HG03432 (cell line): Measurements from ENCODE around the gene ARHGDIB.
A peak's percentile ranks its signal among the peaks of the same experiment; 100 is the strongest.

ENCODE experiments used
- ATAC-seq: cut with Tn5 transposase; IDR thresholded peaks from one replicate; pipeline ENCODE4 v1.9.1; 2021; ENCODE audit warnings: mild to moderate bottlenecking, moderate library complexity; ENCODE audit not compliant: unreplicated experiment

The ARHGDIB gene

DNA sequence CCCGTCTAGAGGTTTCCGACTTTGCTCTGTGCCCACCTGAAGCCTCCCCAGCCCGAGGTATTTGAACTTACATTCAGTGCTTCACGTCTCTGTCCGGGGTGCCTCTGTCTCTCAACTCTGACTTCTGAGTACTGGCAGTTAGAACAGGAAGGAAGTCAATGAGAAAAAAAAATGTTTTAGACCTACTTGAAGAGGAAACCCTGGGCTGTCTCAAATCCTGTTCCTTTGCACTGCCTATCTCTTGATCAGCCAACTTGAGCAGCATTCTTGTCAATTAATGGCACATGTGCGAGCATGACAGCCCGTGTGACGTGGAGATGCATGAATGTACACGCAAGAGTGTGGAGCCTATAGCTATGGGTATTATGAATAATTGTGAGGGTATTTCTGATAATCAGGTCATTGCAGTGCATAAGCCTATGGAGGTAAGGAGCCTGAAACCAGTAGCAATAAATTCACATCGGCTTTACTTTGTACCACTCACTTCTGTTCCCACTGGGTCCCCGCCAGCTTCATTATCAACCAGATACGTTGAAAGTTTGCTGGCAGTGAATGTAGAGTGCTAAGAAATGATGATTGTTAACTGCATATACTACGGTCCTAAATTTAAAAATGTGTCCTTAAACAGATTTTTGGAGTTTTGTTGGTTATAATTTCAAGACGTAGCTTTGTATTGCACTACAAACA is at the start of gene ARHGDIB:
Gene ARHGDIB, minus strand, starts transcription at position 136 of the 687 bp plus-strand sequence. CDS start 10,889 bp downstream, outside the sequence.
- peak; percentile 71 for ATAC-seq

DNA sequence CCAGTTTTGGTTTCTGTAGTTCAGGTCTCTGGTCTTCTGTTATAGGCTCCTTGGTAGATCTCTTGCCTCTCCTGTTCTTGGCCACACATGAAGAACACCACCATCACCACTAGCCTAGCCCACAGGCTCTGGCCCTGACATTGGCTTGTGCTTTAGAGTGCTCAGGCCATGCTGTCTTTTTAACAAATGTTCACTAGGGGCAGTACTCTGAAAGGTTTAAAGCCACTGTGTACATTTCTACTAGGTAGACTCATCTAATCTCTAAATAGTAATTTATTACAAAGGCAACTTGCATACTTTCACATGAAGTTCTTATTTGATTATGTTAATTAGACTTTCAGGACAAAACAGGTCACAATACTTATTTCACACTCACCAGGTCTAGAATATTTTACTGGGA is 49.8 kb upstream of the ARHGDIB start:
- no peak for ATAC-seq

DNA sequence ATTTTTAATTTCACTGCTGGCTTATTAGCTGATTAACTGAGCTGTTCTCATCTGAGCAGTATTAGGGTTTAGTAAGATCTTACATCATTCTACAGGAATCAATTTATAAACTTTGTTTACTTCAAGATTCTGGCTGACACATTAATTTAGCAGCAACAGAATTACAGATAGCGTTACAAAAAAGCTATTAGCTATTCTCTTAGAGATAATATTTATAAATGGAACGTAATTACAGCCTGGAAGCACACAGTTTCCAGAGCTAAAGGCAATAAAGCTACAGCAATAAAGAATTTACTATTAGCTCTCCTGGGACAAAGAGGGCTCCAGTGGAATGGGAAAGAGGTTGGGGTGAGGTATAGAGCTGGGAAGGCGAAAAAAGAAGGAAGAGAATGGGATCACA is 46.1 kb upstream of the ARHGDIB start:
- no peak for ATAC-seq

DNA sequence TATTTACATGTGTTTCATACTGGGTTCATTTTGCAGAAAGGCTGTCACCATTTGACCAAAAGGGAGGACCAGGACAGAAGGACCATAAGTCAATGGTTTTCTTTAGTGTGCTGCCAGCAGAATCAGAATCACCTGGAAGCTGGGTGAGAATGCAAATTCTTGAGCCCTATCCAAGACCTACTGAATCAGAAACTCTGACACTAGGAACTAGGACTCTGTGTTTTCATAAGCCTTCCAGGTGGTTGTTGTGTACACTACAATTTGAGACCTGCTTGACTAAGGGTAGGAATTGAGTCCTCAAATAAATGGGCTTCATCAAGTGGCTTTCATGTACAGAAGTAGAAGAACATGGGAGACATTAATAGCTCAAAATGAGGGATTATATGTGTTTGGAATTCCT is 43.7 kb upstream of the ARHGDIB start:
- no peak for ATAC-seq

DNA sequence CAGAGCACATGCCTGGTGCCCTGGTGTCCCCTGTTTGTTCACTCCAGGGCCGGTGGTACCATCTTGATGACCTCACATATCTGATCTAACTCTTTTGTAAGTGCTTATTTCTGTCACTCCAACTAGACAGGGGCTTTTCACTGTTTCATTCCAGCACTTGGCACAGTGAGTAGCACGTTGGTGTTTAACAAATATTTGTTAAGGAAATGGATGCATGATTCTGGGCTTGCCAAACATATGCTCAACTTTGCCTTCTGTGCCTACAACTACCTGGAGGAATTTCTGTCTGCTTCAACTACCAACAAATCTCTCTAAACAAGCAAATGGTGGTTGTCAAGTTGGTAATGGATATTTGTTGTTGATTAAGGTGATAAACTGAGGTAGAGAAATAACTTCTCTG is 43.0 kb upstream of the ARHGDIB start:
- ATAC-seq, result no peak

DNA sequence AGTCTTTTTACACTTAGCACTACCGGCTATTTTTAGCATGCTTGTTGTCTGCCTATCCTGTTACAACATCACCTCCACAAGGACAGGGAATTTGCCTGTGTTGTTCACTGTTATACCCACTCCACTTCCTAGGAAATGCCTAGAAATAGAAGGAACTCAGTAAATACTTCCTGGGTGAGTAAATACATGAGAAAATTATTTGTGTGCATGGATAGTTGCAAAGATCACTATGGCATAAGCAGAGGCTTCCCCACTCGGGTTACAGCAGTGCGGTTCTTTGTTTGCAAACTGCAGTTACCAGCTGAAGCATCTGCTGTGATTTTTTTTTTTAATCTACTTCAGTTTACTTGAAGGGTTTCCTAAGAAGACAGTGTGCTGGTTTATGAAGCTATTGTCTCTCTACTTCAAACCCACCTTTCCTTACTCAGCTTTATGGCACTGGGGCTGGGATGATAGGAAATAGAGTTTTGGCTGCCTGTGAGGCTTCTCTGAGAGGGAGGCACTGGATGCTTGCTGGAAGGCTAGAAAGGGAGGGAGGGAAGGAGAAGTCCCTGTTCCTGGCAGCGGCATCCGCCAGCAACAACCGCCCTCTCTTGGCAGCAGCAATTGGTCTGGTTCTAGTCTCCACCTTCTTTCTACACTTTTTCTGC is 40.5 kb upstream of the ARHGDIB start:
- ATAC-seq, result no peak

DNA sequence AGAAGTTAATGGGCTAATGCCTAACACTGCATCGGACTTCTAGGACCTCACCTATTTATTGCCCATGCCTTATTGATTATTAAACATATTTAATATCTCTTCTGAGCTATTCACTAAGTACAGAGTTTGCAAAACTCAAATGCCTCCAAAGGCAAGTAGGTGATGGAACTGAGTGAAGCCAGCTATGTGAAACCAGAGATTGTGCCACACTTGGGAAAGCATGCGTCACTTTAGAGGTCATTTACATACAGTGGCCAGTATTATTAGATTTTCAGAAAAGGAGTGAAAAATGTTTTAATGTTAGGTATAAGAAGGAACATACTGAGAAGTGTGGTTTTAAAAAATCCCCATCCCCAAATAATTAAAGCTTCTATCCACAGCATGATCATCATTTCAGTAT is 39.2 kb upstream of the ARHGDIB start:
- ATAC-seq, result no peak

DNA sequence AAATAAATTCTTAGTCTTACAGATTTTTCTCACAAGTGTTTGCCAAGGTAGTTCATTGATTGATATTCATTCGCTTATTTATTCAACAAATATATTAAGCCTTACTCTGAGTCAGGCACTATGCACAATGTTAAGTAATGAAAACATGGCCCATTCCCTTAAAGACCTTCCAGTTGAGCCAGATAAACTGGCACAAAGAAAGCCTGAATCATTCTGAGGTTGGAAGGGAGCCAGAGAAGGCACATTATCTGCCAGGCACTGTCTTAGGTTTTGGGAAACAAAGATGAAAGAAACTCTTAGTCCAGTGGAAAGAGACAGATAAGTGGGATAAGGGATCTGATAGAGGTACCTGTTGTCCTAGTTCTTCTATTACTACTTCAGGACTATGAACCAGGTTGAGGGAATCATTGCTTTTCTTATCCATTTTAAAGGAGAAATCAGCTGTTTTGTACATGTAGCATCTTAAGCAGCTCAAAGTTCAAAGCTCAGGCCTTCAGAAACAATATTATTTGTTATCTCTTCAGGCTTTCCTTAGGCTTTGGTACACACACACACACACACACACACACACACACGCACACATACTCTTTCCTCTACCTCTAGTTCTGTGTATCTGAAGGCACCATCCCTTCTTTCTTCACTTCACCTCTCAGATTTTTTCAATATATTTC is 38.4 kb upstream of the ARHGDIB start:
- no peak for ATAC-seq

DNA sequence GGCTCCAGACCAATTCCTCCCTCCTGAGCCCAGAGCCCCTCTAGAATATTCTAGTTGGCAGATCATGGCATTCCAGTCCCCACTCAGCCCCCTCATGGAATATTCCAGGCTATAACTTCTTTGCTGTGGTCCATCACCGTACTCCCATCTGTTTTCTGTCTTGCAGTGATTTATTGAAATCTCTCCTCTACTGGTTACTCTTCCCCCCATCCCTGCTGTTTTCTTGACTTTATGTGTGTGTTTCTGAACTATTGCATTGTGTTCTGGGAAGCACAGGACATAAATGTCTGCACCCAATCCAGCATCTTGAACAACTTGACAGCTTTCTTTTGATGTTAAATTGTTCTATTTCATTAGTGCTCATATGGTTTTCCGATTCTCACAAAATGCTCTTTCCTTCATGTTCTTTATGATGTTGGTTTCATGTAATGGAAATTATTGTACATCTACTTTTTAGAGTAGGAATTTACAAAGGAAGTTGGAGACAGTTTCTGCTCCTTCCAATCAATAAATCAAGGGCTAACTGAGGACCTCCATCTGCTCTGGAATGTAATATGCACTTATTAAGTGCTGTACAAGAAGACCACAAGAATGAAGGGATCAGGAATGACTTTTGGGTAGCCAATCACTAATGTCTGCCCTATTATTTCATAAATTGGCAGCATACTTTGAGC is 37.8 kb upstream of the ARHGDIB start:
- no peak for ATAC-seq

DNA sequence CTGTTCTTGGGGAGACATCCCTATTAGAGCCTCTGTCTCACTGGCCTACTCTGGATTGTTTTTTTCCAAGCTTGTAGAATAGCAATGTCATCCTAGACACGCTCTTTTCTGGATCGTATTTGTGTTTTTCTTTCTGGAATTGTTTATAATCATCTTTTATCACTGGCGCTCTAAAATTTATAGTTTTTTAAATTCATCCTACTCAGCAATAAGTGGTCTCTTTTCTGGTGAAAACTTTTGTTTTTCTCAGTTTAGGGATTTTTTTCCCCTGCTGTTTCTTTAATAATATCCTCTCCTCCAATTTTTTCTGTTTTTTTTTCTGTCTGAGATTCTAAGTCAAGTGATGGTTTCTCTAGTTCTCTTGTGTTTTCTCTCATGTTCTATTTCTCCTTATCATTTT is 36.6 kb upstream of the ARHGDIB start:
- ATAC-seq, result no peak

DNA sequence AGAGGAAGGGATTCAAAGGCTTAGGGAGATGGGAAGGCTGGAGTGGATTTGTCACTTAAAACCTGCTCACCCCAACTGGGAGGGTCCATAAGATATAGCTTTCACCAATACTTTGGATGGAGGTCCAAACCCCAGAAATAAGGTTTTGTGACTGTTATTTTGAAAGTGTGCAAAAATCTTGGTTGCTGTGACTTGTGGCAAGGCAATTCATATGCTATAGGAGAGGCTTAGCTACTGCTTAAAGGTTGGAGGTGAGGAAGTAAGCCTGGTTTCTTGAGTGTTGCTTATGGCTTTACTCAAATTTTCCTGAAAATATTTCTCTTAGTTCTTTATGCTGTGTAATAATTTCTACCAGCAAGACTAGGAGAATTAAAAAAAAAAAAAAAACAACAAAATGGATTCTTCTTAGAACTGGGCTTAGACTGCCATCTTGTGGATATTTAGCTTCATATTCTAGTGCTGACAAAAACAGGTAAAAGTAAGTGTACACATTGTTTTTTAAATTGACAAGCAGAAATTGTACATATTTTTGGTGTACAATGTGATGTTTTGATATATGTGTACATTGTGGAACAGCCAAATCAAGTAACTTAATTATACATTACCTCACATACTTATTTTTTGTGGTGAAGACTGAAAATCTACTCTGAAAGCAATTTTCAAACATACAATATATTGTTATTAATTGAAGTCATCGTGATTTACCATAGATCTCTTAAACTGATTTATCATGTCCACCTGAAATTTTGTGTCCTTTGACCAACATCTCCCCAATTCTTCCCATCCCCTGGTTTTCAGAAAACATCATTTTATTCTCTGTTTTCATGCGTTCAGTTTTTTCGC is 34.4 kb upstream of the ARHGDIB start:
- ATAC-seq, result peak; percentile 50

DNA sequence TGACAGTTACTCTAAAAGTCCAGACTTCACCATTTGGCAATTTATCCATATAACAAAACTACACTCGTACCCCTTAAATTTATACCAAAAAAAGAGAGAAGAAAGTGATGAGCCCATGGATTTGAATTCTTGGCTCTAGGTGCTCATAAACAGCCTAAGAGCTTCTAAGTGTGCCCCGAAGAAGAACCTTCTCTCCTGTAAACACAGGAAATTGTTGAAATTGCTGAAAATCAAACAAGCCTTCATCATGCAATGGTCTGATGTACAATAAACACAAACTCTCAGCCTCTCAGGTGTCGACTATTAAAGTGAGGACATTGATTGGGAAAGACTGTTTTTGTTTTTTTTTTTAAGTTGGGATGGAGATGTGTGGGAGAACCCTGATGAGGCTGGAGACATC is 33.2 kb upstream of the ARHGDIB start:
- no peak for ATAC-seq

DNA sequence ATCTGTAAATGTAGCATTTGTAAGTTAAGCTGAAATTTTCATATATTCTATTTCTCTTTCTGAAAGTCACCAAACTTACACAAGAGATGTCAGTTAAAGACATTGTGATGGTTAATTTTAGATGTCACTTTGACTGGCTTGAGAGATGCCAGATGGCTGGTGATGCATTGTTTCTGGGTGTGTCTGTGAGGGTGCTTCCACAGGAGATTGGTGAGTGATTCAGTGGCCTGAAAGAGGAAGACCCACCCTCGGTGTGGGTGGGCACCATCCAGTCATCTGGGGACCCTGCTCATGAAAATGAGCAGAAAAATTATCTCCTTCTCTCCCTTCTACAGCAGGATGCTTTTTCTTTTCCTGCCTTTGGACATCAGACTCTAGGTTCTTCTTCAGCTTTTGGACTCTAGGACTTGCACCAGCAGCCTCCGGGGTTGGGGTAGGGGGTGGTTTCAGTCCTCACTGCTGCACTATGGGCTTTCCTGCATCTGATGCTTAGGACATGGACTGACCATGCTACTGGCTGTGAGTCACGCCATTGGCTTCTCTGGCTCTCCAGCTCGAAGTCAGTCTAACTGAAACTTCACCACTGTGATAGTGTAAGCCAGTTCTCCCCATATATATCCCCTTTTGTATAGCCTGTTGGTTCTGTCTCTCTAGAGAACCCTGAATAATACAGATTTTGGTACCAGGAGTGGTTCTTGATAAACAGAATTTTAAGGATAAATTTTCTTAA is 32.3 kb upstream of the ARHGDIB start:
- no peak for ATAC-seq

DNA sequence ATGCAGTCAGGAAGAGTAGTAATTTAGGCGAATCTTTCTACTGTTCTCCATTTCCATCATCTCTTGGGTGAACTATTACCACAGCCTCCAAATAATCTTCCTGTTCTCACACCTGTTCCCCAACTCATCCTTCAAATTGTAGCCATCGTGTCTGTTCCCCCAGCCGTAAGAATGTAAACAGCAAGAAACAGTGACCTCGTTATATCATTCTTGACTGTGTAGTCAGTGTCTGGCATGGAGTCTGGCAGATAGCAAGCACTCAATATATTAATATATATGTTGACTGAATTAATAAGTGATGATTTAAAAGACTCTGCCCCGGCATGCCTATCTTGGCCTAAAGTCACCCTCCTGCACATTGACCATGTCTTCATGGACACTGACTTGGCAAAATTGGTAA is 31.7 kb upstream of the ARHGDIB start:
- no peak for ATAC-seq

DNA sequence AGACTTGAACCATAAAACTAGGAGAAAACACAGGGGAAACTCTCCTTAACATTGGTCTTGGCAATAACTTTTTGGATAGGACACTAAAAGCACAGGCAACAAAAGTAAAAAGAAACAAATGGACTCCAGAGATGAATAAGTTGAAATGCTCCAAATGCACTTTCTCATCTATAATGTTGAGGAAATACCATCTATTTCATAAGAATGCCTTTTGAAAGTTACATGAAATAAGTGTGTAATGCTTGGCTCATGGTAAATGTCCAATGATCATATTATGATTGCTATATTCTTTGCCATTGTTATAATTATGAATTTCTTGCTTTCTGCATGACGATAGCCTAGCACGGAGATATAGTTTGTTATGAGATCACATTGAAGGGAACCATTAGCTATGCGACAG is 31.3 kb upstream of the ARHGDIB start:
- no peak for ATAC-seq

DNA sequence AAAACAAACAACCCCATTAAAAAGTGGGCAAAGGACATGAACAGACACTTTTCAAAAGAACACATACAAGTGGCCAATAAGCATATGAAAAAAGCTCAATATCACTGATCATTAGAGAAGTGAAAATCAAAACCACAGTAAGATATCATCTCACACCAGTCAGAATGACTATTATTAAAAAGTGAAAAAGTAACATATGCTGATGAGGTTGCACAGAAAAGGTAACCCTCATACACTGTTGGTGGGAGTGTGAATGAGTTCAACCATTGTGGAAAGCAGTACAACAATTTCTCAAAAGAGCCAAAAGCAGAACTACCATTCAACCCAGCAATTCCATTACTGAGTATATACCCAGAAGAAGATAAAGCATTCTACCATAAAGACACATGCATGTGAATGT is 29.7 kb upstream of the ARHGDIB start:
- no peak for ATAC-seq

DNA sequence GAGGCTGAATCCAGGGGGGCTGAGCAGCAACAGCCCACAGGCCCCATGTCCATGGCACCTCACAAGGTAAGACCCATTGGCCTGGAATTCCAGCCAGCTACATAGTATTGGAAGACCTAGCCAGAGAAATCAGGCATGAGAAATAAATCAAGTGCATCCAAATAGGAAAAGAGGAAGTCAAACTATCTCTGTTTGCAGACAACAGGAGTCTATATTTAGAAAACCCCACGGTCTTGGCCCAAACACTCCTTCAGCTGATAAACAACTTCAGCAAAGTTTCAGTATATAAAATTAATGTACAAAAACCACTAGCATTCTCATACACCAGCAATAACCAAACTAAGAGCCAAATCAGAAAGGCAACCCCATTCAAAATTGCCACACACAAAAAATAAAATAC is 28.4 kb upstream of the ARHGDIB start:
- peak; percentile 43 for ATAC-seq

DNA sequence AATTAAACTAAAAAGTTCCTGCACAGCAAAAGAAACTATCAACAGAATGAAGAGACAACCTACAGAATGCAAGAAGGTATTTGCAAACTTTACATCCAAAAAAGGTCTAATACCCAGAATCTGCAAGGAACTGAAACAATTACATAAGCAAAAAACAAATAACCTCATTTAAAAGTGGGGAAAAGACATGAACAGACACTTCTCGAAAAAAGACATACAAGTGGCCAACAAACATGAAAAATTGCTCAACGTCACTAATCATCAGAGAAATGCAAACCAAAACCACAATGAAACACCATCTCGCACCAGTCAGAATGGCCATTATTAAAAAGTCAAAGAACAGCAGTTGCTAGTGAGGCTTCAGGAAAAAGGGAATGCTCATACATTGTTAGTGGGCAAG is 26.6 kb upstream of the ARHGDIB start:
- ATAC-seq, result no peak

DNA sequence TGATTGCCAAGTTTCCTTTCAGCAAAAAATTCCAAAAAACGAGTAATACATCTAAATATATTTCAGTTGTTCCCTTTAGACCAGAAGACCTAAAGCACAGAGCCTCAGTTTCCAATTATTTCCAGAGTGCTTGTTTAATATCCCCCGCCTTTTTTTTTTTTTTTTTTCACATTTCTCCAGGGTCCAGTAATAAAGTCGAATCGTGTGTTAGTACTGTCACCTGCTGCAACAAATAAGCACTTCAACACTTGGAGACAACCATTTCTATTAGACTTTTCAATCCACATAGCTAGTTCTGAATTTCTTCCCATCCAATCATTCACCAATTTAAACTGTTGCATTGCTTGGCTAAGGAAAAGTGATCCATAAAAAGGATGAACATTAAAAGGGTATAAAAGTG is 25.0 kb upstream of the ARHGDIB start:
- ATAC-seq, result no peak

DNA sequence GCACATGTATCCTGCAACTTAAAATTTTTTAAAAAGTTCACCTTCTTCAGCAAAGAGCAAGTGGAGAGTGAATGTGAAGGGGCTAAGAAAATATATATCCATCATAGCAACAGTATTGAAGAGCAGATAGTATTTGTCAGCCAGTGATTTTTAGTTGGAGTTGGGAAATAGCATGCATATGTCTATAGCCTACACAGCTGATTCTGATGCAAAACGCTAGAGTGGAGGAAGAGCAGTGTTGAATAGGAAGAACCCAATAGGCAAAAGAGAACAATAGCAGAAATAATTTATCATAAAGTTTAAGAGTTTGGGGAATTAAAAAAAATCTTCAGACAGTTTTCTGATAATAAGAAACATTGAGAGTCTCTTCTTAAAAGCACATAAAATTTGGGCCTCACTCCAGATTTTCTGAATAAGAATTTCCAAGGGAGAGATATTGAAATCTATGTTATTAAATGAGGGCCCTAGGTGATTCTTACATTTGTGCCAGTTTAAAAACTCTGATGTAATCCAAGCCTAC is 23.4 kb upstream of the ARHGDIB start:
- no peak for ATAC-seq
